Caki2 (cell line): Measurements from ENCODE around the gene OPN5. TPM values are rescaled to one million over a fixed set of nuclear protein-coding genes. Genes with fewer than 3 reads are reported as not detected.
"Not testable (repeated sequence)": the region's sequence is repeated elsewhere in the genome, so short reads cannot be mapped to it uniquely, and the experiment has no call there.

Experiments
- DNase-seq: peaks from one replicate; pipeline ENCODE4 v3.0.0-alpha.2; 2015; ENCODE audit warnings: low read depth
- in situ Hi-C: cut with HindIII; loops from 2 replicates; pipeline ENCODE4 v1.10.0; 2016; ENCODE audit warnings: low sequenced_read_pairs, low pct_unique_long_range_greater_than_20kb, mixed read lengths
- total RNA-seq: library from RNA; depleted of rRNA; stranded (reverse); fragments of >200 nt; shearing (Covaris generic); gene quantifications from 2 replicates; pipeline ENCODE4 v1.2.3, GENCODE V29; 2014; ENCODE audit warnings: low replicate concordance; rRNA removed

Gene OPN5
- total RNA-seq = not detected in 2 replicates

- no peak for DNase-seq
- in situ Hi-C loops = no loop called here
Observed at GRCh38 chr6:47781732-47782131, at the start of gene OPN5. OPN5 (plus strand) TSS chr6:47782032; CDS start chr6:47782067, 35 bp downstream.

GRCh38 chr6:47733879-47734558 lies 47.8 kb upstream of the OPN5 start:
- DNase-seq = peak; percentile 46
- in situ Hi-C loops = no loop called here

GRCh38 chr6:47734831-47735481 lies 46.9 kb upstream of the OPN5 start:
- DNase-seq = no peak
- in situ Hi-C loops = no loop called here

- in situ Hi-C loops = no loop called here
- DNase-seq = no peak
Observed at GRCh38 chr6:47736083-47736700, 45.6 kb upstream of the OPN5 start.

GRCh38 chr6:47737406-47737805 lies 44.4 kb upstream of the OPN5 start:
- in situ Hi-C loops = no loop called here
- DNase-seq = no peak

- no peak for DNase-seq
- in situ Hi-C loops = no loop called here
Observed at GRCh38 chr6:47740714-47741113, 41.1 kb upstream of the OPN5 start.

- in situ Hi-C loops = no loop called here
- DNase-seq = peak; percentile 65
Observed at GRCh38 chr6:47741807-47742206, 40.0 kb upstream of the OPN5 start.

DNA sequence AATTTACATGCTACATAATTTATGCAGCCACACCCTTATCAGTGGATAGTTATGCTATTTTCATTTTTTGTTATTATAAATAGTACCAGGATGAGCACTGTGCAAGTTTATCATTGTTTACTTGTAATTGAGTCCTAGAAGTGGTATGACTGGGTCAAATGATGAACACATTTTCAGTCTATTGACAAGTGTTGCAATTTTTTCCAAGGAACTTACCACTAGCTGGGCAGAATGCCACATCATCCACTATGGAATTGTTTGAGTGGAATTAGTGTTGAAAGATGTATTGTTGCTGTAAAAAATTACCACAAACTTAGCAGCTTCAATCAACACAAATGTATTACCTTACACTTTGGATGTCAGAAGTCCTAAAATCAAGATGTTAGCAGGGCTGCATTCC lies 38.1 kb upstream of the OPN5 start:
- no peak for DNase-seq
- in situ Hi-C loops = no loop called here

GRCh38 chr6:47745269-47745668 lies 36.6 kb upstream of the OPN5 start:
- in situ Hi-C loops, DNase-seq: not testable (repeated sequence)

DNA sequence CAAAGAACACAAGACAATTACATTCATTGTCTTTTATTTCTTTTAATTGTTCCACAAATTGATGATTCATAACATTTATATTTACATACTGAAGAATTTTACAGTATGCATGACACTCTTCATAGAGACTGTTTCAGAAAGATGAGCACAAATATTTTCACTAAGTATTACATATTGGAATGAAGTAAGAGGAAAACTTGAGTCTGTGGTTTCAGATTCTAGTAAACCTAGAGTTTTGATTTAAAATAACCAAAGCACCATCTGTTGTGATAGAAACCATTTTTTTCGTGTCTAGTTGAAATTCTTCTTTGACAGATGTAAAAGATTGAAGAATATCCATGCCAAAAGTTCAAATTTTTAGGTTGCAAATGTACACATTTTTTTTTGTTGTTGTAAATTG lies 32.1 kb upstream of the OPN5 start:
- no peak for DNase-seq
- in situ Hi-C loops = no loop called here

- in situ Hi-C loops = no loop called here
- no peak for DNase-seq
Observed at GRCh38 chr6:47752801-47753200, 29.0 kb upstream of the OPN5 start.

DNA sequence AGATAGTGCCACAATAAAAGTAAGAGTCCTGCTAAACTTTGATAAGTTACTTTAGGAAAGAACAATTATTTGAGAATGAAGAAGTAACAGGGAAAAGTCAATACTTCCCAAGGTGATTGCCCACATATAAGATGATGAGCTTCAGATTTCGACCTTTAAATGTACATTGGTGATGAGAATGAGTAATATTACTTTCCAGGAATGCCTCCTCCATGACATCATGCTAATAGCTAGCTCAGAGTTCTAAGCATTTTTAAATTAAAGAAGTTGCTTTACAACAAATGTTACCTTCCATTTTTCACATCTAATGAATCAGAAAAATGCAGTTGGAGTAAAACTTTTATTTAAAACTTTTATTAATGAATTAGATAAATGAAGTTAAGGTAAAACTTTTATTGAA lies 22.5 kb upstream of the OPN5 start:
- no peak for DNase-seq
- in situ Hi-C loops = no loop called here

DNA sequence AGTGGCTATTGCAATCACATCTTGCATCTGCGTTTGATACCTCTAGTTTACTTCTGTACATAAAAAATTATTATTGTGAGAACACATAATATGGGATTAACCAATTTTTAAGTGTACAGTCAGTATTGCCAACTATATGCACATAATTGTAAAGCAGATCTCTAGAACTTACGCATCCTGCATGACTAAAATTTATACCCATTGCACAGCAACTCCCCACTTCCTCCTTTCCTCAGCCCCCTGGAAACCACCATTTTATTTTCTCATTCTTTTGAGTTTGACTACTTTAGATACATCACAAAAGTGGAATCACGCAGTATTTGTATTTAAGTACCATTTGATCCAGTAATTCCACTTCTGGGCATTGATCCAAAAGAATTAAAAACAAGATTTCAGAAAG lies 19.3 kb upstream of the OPN5 start:
- in situ Hi-C loops = no loop called here
- no peak for DNase-seq

DNA sequence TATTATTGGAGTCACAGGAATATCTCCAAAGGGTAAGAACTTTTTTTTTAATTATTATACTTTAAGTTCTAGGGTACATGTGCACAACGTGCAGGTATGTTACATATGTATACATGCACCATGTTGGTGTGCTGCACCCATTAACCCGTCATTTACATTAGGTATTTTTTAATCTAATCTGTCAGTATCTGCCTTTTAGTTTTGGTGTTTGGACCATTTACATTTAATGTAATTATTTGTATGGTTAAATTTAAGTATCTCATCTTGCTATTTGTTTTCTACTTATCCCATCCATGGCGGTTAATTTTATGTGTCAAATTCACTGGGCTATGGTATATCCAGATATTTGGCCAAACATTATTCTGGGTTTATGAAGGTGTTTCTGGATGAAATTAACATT lies 15.4 kb upstream of the OPN5 start:
- in situ Hi-C loops = no loop called here
- no peak for DNase-seq

DNA sequence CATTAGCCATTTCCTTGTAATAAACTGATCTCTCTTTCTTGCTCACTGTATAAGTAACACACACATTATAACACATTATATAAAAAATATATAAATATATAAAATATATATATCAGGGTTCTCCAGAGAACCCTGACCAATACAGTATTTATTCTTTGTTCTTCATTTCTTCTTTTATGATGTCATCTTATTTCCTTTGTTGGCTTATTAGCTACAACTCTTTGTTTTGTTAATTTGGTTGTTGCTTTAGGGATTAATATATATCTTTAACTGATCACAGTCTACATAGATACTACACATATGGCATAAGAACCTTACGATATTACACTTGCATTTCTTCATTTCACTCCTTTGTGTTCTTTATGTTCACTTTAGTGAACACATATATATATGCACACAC lies 14.7 kb upstream of the OPN5 start:
- in situ Hi-C loops = no loop called here
- DNase-seq = no peak

- in situ Hi-C loops = no loop called here
- no peak for DNase-seq
Observed at GRCh38 chr6:47769982-47770381, 11.8 kb upstream of the OPN5 start.

DNA sequence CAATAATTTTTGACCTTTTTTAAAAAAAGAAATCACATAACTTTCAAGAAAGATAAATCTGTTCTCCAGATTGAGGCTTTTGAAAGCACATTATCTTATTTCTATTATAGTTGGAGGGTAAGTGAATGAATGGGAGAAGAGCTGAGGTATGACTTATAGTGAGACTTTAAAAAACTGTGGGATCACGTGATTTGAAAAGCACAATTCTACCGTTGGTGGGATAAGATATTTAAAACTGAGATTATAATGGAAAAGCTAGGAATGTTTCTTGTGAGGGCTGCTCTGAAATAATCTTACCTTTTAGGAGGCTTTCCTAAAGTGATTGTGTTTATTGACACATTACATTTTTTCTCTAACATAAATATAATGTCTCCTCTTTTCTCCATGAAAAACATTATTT lies 9.5 kb upstream of the OPN5 start:
- in situ Hi-C loops = no loop called here
- no peak for DNase-seq

DNA sequence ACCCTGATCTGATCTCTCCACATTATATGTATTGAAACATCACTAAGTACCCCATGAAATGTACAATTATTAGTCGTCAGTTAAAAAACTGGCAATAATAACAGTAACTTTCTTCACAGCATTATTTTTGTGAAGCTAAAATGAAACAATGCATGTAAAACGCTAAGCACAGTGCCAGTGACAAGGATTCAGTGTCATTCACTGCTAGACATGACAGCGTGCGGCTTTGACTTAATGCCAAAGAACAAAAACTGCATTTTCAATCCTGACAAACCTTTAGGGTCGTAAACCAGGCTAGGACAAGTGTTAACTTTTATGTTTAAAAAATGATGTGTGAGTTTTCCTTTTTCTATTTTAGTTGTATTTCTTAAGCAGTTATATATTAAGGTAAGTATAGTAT lies 8.8 kb upstream of the OPN5 start:
- in situ Hi-C loops = no loop called here
- no peak for DNase-seq

DNA sequence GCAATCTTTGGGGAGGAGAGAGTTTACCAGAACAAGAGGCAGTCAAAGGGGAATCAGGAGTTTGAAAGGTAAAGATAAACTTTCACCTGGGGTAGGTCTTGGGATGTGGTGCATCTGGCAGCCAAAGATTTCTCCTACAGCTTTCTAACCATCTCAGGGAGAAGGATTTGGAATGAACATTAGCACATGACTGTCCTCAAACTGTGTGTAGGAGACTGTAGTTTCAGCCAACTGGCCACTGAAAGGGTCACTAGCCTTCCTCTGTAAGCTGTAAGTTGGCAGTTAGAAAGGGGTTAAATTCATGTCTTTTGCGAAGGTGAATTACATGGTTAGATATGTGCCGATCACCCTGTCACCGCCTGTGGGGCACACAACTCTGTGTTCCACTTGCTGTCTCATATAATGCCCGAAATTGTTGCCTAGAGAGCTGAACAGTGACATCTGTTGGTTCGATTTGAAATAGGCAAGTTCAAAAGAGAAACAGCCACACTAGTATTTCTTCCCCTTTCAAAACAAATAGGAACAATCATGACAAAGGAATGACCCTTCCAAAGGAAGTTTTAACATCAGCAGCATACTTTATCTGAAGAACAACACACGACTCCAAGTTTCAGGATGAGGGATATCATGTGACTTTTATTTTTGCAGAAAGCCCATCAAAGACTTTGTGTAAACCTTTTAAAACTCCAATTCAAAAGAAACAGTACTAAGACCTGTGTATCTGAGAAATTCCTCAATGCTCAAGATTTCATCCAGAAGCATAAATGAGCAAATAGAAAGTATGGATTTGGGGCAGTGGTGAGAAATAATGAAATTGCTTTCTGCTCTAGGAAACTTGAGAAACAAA lies 1.1 kb upstream of the OPN5 start:
- in situ Hi-C loops = no loop called here
- DNase-seq = peak; percentile 81
